Central memory CD4-positive, alpha-beta T cell (primary cell): ENCODE measurements around the gene RPF1.
"Not testable (repeated sequence)": the region's sequence is repeated elsewhere in the genome, so short reads cannot be mapped to it uniquely, and the experiment has no call there.

Source experiments
- DNase-seq: peaks from one replicate; pipeline ENCODE4 v3.0.0; 2022
- total RNA-seq, 3 experiments: gene quantifications; one replicate each; lab custom pipeline; 2026; lab: John Stamatoyannopoulos, UW

The RPF1 gene, protein sequence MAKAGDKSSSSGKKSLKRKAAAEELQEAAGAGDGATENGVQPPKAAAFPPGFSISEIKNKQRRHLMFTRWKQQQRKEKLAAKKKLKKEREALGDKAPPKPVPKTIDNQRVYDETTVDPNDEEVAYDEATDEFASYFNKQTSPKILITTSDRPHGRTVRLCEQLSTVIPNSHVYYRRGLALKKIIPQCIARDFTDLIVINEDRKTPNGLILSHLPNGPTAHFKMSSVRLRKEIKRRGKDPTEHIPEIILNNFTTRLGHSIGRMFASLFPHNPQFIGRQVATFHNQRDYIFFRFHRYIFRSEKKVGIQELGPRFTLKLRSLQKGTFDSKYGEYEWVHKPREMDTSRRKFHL
- total RNA-seq, result 45.3 to 129 (median 65.9) reads per million in 3 experiments

DNA sequence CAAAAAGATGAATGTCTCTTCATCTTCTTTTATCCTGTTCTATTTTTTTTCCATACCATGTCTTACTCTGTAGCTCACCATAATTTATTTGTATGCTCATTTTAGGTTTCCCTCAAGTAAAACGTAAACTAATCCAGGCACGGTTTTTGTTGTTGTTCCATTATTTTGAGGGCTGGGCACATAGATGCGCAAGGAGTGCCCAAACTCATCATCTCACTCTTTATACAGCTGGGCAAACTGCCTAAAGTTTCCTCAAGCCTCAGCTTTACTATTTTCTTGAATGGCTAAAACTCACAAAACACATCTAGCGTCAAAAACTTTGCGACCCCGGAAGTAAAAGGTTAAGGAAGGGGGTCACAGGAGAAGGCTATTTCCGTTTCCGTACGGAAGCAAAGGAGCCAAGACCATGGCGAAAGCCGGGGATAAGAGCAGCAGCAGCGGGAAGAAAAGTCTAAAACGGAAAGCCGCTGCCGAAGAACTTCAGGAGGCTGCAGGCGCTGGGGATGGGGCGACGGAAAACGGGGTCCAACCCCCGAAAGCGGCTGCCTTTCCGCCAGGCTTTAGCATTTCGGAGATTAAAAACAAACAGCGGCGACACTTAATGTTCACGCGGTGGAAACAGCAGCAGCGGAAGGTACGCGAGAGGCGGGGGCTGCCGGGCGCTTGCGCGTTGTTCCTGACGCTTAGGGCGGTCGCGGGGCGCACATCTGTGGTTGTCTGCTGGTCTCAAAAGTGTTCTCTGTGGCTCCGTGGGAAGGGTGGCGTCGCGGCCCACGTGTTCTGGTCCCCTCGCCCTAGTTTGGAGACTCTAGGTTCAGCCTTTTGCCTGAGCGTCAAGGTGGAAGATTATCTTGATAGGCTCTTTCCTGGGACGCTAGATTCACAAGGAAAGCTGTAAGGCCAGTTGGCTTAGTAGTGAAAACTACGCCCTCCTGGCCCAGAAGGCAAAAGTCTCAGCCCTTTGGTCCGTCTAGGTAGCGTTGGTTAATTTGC lies at the start of gene RPF1:
Gene RPF1 (plus strand): TSS at position 391 of the 993 bp plus-strand sequence. CDS start 16 bp downstream, at position 407.
- peak; percentile 85 for DNase-seq

DNA sequence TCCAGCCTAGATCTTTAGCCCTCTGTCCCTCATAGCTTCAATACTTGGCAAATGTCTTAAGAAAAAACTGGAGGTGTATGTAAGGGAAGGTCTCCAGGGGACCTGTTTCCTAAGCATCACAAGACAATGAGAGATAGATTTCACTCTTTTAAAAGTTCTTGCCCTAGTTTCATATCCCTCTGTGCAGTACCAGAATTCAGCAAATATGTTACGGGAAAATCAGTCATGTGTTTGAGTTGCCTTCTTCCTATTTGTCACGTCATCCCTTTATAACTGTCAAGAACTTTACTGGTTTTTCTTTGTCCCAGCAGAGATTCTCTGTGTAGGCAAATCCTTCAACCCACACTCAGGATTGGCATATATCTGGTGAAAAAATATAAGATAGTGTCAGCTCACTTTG lies 48.5 kb upstream of the RPF1 start:
- DNase-seq, result no peak

DNA sequence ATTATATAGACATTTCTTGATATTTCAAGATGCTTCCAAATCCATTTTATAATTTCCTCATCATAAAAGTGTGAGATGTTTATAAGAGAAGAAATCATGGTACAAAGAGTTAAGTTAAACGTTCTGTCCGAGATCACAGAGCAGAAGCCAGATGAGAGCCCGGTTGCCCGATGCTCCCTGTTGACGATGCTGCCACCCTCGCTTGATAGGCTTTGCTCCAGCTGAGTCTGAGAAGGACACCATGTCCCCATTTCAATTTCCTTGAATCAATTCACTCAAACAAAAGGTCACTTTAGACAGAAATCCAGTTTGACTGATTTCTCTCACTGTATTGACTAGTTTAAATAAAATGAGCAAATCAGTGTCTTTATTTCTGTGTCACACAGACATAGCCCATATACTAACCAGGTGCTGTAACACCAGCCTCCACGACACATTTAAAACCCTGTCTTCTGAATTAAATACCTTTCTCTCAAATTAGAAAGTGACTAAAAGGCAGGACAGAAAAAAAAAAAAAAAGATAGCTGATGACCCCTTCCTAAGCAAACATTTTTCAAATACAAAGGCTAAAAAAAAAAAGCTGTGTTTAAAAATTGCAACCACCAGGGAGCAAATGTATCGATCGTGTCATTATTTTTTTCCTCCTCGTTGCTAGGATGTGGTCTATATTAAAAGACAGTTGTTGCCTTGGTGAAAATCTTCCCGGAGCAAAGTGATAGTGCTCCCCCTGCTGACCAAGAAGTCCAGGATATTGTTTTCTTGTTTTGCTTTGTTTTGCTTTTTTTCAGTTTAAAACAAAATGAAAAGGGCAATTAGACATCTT lies 45.6 kb upstream of the RPF1 start:
- DNase-seq, result peak; percentile 81

DNA sequence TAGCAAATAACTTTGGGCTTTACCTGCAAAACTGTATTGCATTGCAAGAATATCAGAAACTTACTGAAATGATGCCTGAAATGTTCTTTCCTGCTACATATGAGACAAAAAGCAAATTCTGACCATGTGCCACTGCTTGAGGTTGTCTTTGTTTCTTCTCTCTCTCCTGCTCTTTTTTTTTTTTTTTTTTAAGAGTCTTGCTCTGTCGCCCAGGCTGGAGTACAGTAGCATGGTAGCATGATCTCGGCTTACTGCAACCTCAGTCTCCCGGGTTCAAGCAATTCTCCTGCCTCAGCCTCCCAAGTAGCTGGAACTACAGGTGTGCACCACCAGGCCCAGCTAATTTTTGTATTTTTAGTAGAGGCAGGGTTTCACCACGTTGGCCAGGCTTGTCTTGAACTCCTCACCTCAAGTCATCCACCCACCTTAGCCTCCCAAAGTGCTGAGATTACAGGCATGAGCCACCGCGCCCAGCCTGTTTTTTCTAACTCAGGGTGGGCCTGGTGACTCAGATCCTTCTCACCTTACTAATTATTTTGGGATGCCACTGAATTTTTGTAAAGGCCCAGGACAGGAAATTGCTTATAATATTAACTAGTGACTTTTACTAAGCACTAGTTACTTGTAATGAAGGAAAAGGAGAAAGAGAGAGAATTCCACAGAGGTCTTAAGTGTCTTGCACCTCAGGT lies 44.8 kb upstream of the RPF1 start:
- DNase-seq, result no peak

DNA sequence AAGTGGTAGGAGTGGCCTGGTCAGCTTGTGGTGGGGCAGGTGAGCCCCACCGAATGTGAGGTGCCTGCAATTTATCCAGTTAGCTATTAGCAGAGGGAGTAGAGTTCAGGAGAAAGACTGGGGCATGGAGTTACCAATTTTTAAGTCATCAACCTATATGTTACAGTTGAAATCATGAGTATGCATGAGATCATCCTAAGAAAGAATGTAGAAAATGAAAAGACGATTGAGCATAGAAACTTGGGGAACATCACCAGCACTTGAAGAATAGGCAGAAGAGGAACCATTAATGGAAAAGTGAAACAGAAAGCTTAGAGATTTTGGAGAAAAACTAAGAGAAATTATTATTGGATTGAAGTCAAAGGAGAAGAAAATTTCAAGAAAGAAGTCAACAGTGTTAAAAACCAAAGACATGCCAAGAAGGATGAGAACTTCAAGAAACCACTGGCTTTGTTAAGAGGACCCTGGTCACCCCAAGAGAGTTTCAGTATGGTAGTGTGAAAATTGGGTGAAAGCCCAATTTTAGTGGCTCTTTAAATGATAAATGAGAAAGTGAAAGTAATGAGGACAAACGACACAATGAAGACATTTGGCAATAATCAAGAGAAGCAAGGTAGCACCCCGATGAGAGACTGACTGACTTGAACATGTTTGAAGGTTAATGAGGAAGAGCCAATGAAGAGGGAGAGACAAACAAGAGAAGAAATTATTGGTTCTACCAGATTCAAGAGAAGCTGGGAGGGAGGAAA lies 44.1 kb upstream of the RPF1 start:
- DNase-seq, result peak; percentile 26

DNA sequence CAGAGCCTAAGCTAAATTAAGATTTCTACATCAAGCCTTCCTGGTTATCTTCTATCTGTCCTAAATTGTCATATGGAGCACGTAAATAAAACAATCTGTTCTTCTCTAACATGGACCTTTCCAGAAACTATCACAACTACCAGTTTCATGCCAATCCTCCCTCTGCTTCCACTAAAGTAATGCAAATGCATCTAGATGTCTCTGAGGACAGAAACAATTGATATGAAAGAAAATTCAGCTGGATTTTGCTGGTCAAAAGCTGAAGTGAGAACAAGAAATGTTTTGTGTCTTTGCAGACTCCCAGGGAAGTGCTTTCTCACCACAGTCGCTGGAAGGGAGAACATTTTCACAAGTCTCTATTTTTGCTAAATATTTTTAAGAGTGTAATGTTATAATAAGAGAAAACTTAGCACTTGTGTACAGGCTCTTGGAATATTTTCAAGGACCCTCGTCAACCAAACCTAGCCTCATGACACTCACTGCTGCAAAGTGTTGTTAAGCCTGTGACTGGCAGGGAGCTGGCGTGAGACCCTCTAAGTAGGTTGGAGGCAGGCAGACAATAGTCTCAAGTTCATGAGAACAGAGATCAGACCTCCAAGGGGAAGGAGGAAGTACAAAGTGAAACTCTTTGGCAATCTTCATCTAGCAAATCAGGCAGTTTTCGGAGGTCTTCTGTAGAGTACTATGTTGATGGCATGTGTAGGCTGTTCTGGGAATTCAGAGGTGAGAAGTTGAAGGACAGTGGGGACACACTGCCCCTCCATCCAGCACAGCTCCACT lies 42.0 kb upstream of the RPF1 start:
- DNase-seq, result no peak

DNA sequence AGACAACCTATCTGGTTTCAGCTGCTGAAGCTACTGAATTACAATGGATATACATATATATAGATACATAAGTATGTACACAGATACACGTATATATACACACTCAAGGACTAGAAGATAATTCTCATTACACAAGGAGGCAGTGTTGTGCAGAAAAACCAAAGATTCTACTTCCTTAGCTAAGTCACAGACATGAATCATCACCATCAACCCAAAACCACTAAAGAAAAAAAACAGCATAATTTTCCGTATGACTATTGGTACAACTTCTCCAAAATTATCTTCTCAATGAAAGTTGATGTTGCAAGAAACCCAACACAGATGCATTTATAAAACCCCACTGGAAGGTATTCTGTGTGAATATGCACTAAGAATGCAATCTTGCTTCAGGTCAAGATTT lies 36.8 kb upstream of the RPF1 start:
- peak; percentile 73 for DNase-seq

DNA sequence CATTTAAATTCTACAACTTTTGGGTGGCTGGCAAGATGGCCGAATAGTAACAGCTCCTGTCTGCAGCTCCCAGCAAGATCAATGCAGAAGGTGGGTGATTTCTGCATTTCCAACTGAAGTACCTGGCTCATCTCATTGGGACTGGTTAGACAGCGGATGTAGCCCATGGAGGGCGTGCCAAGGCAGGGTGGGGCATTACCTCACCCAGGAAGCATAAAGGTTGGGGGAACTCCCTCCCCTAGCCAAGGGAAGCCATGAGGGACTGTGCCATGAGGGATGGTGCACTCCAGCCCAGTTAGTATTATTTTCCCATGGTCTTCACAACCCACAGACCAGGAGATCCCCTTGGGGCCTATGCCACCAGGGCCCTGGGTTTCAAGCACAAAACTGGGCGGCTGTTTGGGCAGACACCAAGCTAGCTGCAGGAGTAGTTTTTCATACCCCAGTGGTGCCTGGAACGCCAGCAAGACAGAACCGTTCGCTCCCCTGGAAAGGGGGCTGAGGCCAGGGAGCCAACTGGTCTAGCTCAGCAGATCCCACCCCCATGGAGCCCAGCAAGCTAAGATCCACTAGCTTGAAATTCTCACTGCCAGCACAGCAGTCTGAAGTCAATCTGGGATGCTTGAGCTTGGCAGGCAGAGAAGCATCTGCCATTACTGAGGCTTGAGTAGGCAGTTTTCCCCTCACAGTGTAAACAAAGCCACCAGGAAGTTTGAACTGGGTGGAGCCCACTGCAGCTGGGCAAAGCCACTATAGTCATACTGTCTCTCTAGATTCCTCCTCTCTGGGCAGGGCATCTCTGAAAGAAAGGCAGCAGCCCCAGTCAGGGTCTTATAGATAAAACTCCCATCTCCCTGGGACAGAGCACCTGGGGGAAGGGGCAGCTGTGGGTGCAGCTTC lies 36.1 kb upstream of the RPF1 start:
- peak; percentile 45 for DNase-seq

DNA sequence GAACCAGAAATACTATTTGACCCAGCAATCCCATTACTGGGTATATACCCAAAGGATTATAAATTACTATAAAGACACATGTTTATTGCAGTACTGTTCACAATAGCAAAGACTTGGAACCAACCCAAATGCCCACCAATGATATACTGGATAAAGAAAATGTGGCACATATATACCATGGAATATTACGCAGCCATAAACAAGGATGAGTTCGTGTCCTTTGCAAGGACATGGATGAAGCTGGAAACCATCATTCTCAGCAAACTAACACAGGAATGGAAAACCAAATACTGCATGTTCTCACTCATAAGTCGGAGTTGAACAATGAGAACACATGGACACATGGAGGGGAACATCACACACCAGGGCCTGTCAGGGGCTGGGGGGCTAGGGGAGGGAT lies 30.4 kb upstream of the RPF1 start:
- DNase-seq, result not testable (repeated sequence)

DNA sequence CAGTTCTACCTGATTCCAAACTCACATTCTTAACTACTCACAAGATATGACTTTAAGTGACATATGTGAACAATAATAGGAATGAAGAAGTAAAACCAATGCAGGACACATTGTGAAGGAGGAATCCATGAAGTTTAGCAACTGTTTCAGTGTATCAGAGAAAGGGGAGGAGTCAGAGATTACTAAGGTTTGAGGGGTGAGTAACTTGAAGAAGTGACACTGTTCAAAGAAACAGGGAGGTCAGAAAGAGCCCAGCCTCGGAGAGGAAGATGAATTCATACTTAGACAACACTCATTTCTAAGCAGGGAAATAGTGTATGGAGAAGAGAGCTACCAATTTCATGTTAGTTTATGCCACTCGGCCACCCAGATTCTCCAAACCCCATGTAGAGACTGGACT lies 28.2 kb upstream of the RPF1 start:
- no peak for DNase-seq

DNA sequence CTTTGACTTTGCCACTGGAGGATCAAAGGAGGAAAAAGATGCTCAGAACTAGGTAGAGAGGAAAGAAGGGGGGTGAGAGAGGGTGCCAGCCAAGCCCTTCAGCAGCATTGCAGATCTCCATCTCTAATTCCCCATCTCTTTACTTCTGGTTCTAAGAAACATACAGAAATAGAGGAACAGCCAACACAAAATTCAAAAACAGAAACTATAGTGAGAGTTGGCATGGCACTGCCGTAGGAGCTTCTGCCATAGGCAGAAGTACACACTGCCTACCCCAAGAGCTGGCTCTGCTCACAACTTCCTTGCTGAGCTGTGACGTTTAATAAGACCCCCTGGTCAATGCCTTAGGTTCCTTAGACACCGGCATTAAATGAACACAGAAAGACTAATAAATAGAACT lies 26.6 kb upstream of the RPF1 start:
- no peak for DNase-seq

DNA sequence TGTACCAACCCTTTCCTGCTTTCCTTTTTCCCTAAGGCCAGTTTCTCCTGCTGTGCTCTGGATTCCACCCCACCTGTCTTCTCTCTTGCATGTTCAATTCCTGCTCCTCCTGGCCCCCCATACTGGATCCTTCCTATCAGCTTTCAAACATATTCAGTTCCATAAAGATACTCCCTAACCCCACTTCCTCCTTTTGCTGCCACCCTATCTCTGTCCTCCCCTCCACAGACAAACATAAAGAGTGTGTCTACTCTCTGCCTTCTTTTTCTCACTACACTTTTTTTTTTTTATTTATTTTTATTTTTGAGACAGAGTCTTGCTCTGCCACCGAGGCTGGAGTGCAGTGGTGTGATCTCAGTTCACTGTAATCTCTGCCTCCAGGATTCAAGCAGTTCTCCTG lies 16.9 kb upstream of the RPF1 start:
- no peak for DNase-seq

DNA sequence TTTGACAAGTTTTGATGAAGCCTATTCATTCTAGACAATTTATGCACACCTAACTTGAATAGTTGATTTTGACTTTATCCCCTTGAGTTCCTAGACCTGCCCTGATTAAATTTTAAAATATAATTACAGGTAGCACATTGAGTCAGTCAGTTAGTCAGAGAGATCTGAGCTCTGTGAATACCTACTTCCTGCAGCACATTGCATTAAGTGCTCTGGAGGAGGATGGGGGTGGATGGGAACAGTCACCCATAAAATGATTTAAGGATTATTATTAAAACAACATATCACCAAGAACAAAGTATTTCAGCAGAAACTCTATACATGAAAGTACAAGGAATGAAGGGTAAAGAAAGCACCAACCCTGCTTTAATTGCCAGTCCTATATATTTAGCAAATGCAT lies 11.8 kb upstream of the RPF1 start:
- DNase-seq, result no peak

DNA sequence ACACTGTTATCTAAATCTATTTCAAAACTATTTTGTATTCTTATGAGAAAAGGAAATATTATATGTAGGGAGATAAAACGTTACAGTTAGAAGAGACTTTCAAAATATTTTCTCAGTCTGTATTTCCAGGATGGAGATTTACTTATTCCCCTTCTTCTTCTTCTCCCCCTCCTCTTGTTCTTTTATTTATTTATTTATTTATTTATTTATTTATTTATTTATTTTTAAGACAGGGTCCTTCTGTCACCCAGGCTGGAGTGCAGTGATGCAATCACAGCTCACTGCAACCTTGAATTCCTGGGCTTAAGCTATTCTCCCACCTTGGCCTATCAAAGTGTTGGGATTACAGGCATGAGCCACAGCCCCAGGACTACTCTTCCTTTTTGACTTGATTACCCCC lies 2.8 kb upstream of the RPF1 start:
- DNase-seq, result no peak

DNA sequence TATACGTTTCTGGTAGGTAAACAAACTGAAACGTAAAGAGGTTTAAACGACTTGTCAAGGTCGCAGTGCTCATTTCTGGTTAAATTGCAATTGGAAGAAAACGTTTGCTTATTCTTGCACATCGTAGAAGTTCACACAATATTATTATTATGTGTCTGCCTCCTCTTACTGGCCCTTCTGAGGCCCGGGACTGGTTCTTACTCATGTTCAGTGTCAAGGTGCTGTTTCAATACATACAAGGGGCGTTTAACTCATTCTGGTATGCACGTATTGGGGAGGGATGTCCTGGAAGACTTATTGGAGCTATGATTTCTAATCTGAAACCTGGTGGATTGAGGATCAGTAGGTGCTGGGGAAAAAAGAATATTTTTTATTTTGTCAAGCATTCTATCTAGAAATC lies 932 bp downstream of the RPF1 start:
- no peak for DNase-seq

DNA sequence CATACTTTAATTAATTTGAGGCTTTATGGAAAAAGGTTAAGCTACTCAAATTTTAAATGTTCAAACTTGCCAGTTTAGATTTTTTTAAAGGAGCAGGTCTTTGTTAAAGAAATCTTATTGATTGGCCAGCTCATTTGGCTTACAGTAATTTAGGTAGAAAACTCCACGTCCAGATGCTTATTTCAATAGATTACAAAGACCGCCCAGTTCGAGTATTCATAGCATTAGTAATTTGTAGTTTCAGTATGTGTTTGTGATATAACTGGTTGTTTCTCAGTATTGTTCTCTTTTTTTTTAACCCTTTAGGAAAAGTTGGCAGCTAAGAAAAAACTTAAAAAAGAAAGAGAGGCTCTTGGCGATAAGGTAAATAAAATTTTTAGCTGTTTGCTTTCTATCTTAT lies 1.6 kb downstream of the RPF1 start:
- no peak for DNase-seq

DNA sequence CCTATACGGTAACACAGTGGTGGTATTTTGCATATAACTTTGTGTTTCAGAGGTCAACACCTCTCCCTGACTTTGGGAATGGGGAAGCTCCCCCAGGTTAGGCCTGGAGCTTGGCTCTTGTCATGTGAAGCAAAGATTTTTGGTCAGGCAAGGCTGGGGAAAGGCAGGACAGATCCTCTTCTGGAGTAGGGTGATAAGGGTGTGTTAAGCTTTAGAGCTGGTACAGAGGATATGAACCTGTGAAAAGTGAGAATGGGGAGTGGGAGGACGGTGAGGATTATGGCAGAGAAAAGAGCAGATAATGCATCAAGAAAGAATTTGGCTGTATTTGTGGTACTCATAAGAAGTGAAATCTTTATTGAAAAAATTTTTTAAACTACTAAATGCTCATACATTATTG lies 2.3 kb downstream of the RPF1 start:
- no peak for DNase-seq

DNA sequence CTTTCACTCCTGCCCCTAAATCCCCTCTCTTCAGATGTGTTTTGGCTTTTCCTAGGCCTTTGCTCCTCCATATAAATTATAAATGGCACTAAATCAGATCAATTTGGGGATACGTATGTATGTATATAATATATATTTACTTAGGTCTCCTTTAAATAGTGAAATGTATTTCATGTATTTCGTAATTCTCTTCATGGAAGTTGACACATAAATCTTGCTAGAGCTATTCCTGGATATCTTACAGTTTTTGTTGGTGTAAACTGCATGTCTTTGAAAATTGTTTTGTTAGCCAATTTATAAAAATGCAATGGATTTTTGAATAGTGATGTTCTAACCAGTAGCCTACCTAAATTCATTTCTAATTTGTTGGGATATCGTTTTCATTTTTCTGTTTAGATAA lies 9.0 kb downstream of the RPF1 start:
- DNase-seq, result no peak

DNA sequence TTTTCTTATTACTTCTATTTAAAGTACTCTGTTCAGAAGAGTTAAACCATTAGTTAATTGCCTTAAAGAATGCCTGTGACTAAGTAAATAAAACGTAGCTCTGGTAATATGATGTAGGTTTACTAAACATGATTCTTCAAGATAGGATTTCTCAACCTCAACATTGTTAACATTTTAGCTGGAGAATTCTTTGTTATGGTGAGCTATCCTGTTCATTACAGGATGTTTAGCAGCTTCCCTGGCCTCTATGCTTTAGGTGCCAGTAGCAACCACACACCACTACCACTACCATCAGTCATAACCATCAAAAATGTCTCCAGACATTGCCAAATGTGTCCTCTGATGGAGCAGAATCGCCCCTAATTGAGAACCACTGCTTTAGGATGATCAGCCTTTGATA lies 10.7 kb downstream of the RPF1 start:
- no peak for DNase-seq

DNA sequence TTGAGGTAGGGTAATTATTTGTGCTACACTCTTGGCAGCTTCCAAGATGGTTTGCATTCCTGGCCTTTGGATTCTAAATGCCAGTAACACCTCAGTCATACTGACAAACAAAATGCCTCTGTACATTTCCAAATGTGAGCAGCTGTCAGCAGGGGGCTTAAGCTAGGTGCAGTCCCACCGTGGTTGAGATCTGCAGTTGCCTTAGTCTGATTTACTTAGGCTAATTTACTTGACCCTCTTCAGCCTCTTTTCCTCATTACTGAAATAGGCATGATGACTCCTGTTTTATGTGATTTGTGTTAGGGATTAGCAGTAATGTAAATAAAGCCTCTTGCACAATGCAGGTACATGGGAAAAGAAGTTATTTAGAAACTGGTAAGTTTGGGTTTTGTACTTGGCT lies 13.7 kb downstream of the RPF1 start:
- DNase-seq, result no peak
